Astrocyte (in vitro differentiated cells and primary cell): ENCODE data around the gene GRIA1. TPM values are rescaled to one million over a fixed set of nuclear protein-coding genes. Genes with fewer than 3 reads are reported as not detected.

Experiments used
- DNase-seq: peaks from one replicate; pipeline ENCODE4 v3.0.0-alpha.2; 2010; ENCODE audit warnings: low read depth
- FAIRE-seq: peaks from 2 replicates; lab custom pipeline; 2011; peaks lifted over from hg19 to GRCh38; lab: Jason Lieb, UNC
- H2AFZ ChIP-seq: 2 replicates; pipeline ENCODE4 v1.6.0; 2012; ENCODE audit warnings: low read depth, low read length, inconsistent platforms
- H3K27ac ChIP-seq: 2 replicates; pipeline ENCODE4 v1.5.1; 2011; ENCODE audit warnings: low read depth, low read length, inconsistent platforms
- H3K27me3 ChIP-seq: 2 replicates; pipeline ENCODE4 v1.6.0; 2011; ENCODE audit warnings: low read length, inconsistent platforms; ENCODE audit not compliant: insufficient read depth
- H3K36me3 ChIP-seq: 2 replicates; pipeline ENCODE4 v1.5.1; 2011; ENCODE audit warnings: low read length, inconsistent platforms; ENCODE audit not compliant: insufficient read depth
- H3K4me1 ChIP-seq: 2 replicates; pipeline ENCODE4 v1.5.1; 2011; ENCODE audit warnings: low read length, inconsistent platforms; ENCODE audit not compliant: insufficient read depth
- H3K4me2 ChIP-seq: 2 replicates; pipeline ENCODE4 v1.6.0; 2012; ENCODE audit warnings: low read length, inconsistent platforms
- H3K4me3 ChIP-seq: 2 replicates; pipeline ENCODE4 v1.5.1; 2011; ENCODE audit warnings: low read depth, mild to moderate bottlenecking, low read length, inconsistent platforms; ENCODE audit not compliant: insufficient read depth
- H3K79me2 ChIP-seq: 2 replicates; pipeline ENCODE4 v1.6.0; 2012; ENCODE audit warnings: mild to moderate bottlenecking, low read length, inconsistent platforms; ENCODE audit not compliant: insufficient read depth
- H3K9ac ChIP-seq: 2 replicates; pipeline ENCODE4 v1.6.0; 2012; ENCODE audit warnings: mild to moderate bottlenecking, low read length, inconsistent platforms
- H3K9me3 ChIP-seq: 2 replicates; pipeline ENCODE4 v1.5.1; 2012; ENCODE audit warnings: low read depth, mild to moderate bottlenecking, low read length, inconsistent platforms; ENCODE audit not compliant: insufficient read depth
- H4K20me1 ChIP-seq: 2 replicates; pipeline ENCODE4 v1.6.0; 2012; ENCODE audit warnings: low read length, inconsistent platforms; ENCODE audit not compliant: insufficient read depth
- H3K27ac Mint-ChIP-seq: one replicate; pipeline ENCODE4 v1.8.0; 2021; ENCODE audit warnings: mild to moderate bottlenecking, mixed read lengths; ENCODE audit not compliant: unreplicated experiment
- H3K27me3 Mint-ChIP-seq: one replicate; pipeline ENCODE4 v1.8.0; 2021; ENCODE audit warnings: low read depth, mixed read lengths; ENCODE audit not compliant: unreplicated experiment
- H3K36me3 Mint-ChIP-seq: one replicate; pipeline ENCODE4 v1.8.0; 2021; ENCODE audit warnings: low read depth, mixed read lengths; ENCODE audit not compliant: unreplicated experiment
- H3K4me1 Mint-ChIP-seq: one replicate; pipeline ENCODE4 v1.8.0; 2021; ENCODE audit warnings: low read depth, mixed read lengths; ENCODE audit not compliant: unreplicated experiment
- H3K4me3 Mint-ChIP-seq: one replicate; pipeline ENCODE4 v1.8.0; 2021; ENCODE audit warnings: mild to moderate bottlenecking, moderate library complexity, mixed read lengths; ENCODE audit not compliant: unreplicated experiment
- H3K9me3 Mint-ChIP-seq: one replicate; pipeline ENCODE4 v1.8.0; 2021; ENCODE audit warnings: mild to moderate bottlenecking, mixed read lengths; ENCODE audit not compliant: unreplicated experiment
- EZH2 ChIP-seq: IDR thresholded peaks from 2 replicates; pipeline ENCODE4 v1.6.1; 2012; ENCODE audit warnings: mild to moderate bottlenecking, low read length, inconsistent platforms; ENCODE audit not compliant: insufficient read depth
- total RNA-seq: library from RNA; stranded (reverse); gene quantifications from 2 replicates; pipeline ENCODE4 v1.2.1, GENCODE V29; 2021
- TF ChIP-seq, protein P1 (sequence below): IDR thresholded peaks from 2 replicates; pipeline ENCODE4 v1.5.1; 2011; ENCODE audit warnings: low read depth, mild to moderate bottlenecking, inconsistent platforms, low read length, moderate library complexity; ENCODE audit not compliant: insufficient read depth

GRIA1 gene
- total RNA-seq, 1 donor from 2014 or later = 5.4 TPM

DNA sequence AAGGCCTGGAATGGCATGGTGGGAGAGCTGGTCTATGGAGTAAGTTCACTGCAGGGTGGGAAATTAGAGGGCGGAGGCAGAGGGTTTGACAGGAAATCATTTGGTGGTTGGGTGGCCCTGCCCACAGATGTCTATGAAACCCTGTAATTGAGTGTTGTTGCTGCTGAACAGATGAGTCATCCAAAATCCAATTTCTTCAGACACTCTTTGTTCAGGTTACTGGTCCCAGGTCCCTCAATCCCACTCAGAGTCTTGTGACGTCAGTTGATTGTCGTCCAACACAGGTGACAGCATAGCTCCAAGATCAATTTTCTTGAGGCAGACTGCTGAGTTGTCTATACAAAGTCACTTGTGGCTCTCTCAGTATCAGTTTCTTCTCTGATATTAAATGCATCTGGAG, 208.6 kb downstream of the GRIA1 start:
- no peak for FAIRE-seq
- H3K9me3 Mint-ChIP-seq = no peaks in the 10 kb centered on the region
- H2AFZ ChIP-seq = peak overlapping the region; percentile 14

DNA sequence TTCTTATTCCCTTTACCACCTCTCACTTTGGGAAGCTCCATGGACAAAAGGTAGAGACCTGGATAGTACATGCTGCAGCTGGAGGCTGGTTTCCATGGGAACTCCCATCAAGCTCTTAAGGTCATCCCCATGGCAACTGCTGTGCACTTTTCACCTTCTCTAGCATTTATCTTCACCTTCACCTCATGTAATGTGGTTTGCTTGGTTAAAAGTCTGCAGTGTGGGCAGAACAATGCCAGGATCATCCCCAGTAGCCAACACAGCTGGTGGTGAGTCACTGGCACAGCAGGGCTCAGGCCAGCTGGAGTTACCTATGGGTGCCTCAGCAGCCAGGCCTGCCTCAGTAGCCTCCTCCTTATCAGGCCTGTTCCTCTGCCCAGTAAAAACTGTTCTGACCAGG, 210.5 kb downstream of the GRIA1 start:
- Mint-ChIP-seq H3K4me3 (no peak overlapping the region), H3K36me3 (peaks cover 2% of the 10 kb centered on the region), H3K27me3 (peaks cover 3% of the 10 kb centered on the region), H3K27ac (no peak overlapping the region), H3K4me1 (peaks cover 5% of the 10 kb centered on the region), H3K9me3 (peaks cover 1% of the 10 kb centered on the region)
- H3K36me3 ChIP-seq = no peaks in the 10 kb centered on the region
- no peak overlapping the region for H2AFZ ChIP-seq
- peaks cover 3% of the 10 kb centered on the region for H3K9me3 ChIP-seq
- no peak for FAIRE-seq
- H4K20me1 ChIP-seq = no peaks in the 10 kb centered on the region
- TF ChIP-seq EZH2 = no peak
- TF ChIP-seq, protein P1, sequence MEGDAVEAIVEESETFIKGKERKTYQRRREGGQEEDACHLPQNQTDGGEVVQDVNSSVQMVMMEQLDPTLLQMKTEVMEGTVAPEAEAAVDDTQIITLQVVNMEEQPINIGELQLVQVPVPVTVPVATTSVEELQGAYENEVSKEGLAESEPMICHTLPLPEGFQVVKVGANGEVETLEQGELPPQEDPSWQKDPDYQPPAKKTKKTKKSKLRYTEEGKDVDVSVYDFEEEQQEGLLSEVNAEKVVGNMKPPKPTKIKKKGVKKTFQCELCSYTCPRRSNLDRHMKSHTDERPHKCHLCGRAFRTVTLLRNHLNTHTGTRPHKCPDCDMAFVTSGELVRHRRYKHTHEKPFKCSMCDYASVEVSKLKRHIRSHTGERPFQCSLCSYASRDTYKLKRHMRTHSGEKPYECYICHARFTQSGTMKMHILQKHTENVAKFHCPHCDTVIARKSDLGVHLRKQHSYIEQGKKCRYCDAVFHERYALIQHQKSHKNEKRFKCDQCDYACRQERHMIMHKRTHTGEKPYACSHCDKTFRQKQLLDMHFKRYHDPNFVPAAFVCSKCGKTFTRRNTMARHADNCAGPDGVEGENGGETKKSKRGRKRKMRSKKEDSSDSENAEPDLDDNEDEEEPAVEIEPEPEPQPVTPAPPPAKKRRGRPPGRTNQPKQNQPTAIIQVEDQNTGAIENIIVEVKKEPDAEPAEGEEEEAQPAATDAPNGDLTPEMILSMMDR = no peak
- H3K27ac ChIP-seq = no peak overlapping the region
- no peaks in the 10 kb centered on the region for H3K27me3 ChIP-seq
- no peak overlapping the region for H3K4me3 ChIP-seq
- no peaks in the 10 kb centered on the region for H3K79me2 ChIP-seq
- no peaks in the 10 kb centered on the region for H3K4me1 ChIP-seq
- DNase-seq = no peak
- no peak overlapping the region for H3K4me2 ChIP-seq
- no peak overlapping the region for H3K9ac ChIP-seq

More for the DNA sequence above, 208.6 kb downstream of the GRIA1 start:
- Mint-ChIP-seq H3K36me3 (peaks cover 2% of the 10 kb centered on the region), H3K4me3 (no peak overlapping the region), H3K27me3 (no peaks in the 10 kb centered on the region), H3K27ac (no peak overlapping the region), H3K4me1 (peaks cover 5% of the 10 kb centered on the region)
- H3K36me3 ChIP-seq = no peaks in the 10 kb centered on the region
- H3K27ac ChIP-seq = no peak overlapping the region
- no peaks in the 10 kb centered on the region for H3K79me2 ChIP-seq
- peaks cover 3% of the 10 kb centered on the region for H3K9me3 ChIP-seq
- DNase-seq = peak; percentile 15
- H3K4me2 ChIP-seq = no peak overlapping the region
- H3K9ac ChIP-seq = no peak overlapping the region
- H3K4me1 ChIP-seq = no peaks in the 10 kb centered on the region
- H3K27me3 ChIP-seq = no peaks in the 10 kb centered on the region
- TF ChIP-seq, protein P1 = no peak
- TF ChIP-seq EZH2 = no peak
- H4K20me1 ChIP-seq = no peaks in the 10 kb centered on the region
- H3K4me3 ChIP-seq = no peak overlapping the region

DNA sequence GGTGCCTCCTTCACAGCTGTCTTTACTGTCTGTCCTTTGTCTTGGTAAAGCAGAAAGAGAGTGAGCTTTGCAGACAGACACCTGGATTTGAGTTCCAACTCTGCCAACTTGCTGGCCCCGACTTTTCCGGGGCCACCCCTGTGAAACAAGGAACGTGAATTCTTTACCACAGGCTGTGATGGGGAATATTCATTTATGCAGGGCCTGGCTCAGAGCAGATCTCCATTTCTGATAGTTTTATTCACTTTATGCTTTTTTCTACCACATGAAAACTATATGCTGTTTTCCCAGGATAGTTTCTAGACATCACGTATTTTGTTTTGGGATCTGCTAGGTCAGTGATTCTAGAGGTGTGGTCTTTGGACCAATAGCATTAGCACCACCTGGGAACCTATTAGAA, 211.8 kb downstream of the GRIA1 start:
- no peak for TF ChIP-seq EZH2
- TF ChIP-seq, protein P1 = no peak
- Histone ChIP-seq H3K9me3 (peaks cover 3% of the 10 kb centered on the region), H3K36me3 (no peaks in the 10 kb centered on the region), H3K4me2 (no peak overlapping the region), H3K27ac (no peak overlapping the region), H2AFZ (no peak overlapping the region), H3K79me2 (no peaks in the 10 kb centered on the region), H3K27me3 (no peaks in the 10 kb centered on the region), H3K4me3 (no peak overlapping the region), H4K20me1 (no peaks in the 10 kb centered on the region), H3K4me1 (no peaks in the 10 kb centered on the region), H3K9ac (no peak overlapping the region)
- FAIRE-seq (no peak), DNase-seq (no peak)
- no peak overlapping the region for H3K27ac Mint-ChIP-seq
- H3K36me3 Mint-ChIP-seq = peaks cover 2% of the 10 kb centered on the region
- peaks cover 6% of the 10 kb centered on the region for H3K27me3 Mint-ChIP-seq
- peaks cover 1% of the 10 kb centered on the region for H3K9me3 Mint-ChIP-seq
- H3K4me3 Mint-ChIP-seq = no peak overlapping the region
- H3K4me1 Mint-ChIP-seq = peaks cover 5% of the 10 kb centered on the region
